Measurements from ENCODE around the gene FAM227A. TPM values are rescaled to one million over a fixed set of nuclear protein-coding genes. Genes with fewer than 3 reads are reported as not detected.

The FAM227A gene
- total and polyA plus RNA-seq, 2 donors (not counting 3 experiments of a cell fraction or from before 2014, with no cell fraction given) = 0.58 to 1.9 TPM

- Histone ChIP-seq H3K9ac (replicated peaks; ENCODE audit: extremely low read depth, insufficient read depth, low read length) (no peak overlapping the region), H3K4me2 (ENCODE audit: insufficient read depth, low read length) (no peak overlapping the region), H3K9me1 (replicated peaks; ENCODE audit: control insufficient read depth, extremely low read depth, insufficient read depth, low read length) (no peaks in the 10 kb centered on the region), H3K27me3 (ENCODE audit: control insufficient read depth in 2 of 2, insufficient read depth in 2 of 2, low read length in 2 of 2) (no peaks in the 10 kb centered on the region), H3K27ac (ENCODE audit: insufficient read depth, low read depth, low read length) (no peak overlapping the region), H2AFZ (ENCODE audit: low read depth, low read length) (peak overlapping the region; percentile 75), H4K20me1 (replicated peaks; ENCODE audit: control insufficient read depth, extremely low read depth, insufficient read depth, low read length) (no peaks in the 10 kb centered on the region), H3K36me3 (ENCODE audit: control insufficient read depth in 2 of 2, extremely low read depth in 1 of 2, insufficient read depth in 2 of 2, low read length in 2 of 2) (no peaks in the 10 kb centered on the region), H3K9me3 (replicated peaks; ENCODE audit: control insufficient read depth, insufficient read depth, low read length) (no peaks in the 10 kb centered on the region), H3K4me1 (ENCODE audit: control insufficient read depth, extremely low read depth, insufficient read depth, low read length) (no peaks in the 10 kb centered on the region), H3K79me2 (ENCODE audit: control insufficient read depth, insufficient read depth, low read length) (no peaks in the 10 kb centered on the region), H3K4me3 (replicated peaks in 1 of 3; ENCODE audit: insufficient read depth in 1 of 3, low read depth in 1 of 3, low read length in 3 of 3) (no peak overlapping the region)
- intact Hi-C loops (cut with micrococcal nuclease) = no loop called here
- no peak for TF ChIP-seq EZH2 (IDR thresholded peaks at IDR 0.05; ENCODE audit: borderline replicate concordance, low read depth, low read length, severe bottlenecking)
- TF ChIP-seq MAX (IDR thresholded peaks at IDR 0.05; ENCODE audit: insufficient read depth, insufficient read length) = no peak
- TF ChIP-seq POLR2A (IDR thresholded peaks at IDR 0.05; ENCODE audit: low read depth, low read length) = no peak
- no peak for TF ChIP-seq GATA2 (IDR thresholded peaks at IDR 0.05; ENCODE audit: insufficient read depth, insufficient read length, low read depth, low read length)
- no TSS peak for BruUV-seq (replicated peaks)
- CTCF ChIA-PET = no interaction called here
- no peak for FAIRE-seq
- POLR2A ChIA-PET = interaction anchor here (0.6 kb wide), 1 partner anchor 396 kb away, joined by 5 read pairs; no protein-coding TSS in a partner anchor
- DNase-seq (ENCODE audit: low read depth, low spot score) = no peak
- dilution Hi-C loops (cut with MboI; ENCODE audit: extremely low pct_ligation_motif_present, low sequenced_read_pairs) = no loop called here
These were observed 124.8 kb downstream of the FAM227A start for GRCh38 chr22:38531251-38531938.

Other genes starting within 250 kb of the FAM227A start
- gene KCNJ4, start 201.2 kb downstream of the FAM227A start, total RNA-seq = not detected in 2 replicates
- not detected in 2 replicates for gene KCNJ4, start 201.2 kb downstream of the FAM227A start, polyA plus RNA-seq
- 28.6 and 40.2 TPM in 2 replicates for gene KDELR3, start 188.3 kb downstream of the FAM227A start, total RNA-seq
- 61.3 and 64.2 TPM in 2 replicates for gene KDELR3, start 188.3 kb downstream of the FAM227A start, polyA plus RNA-seq
- gene DDX17, start 150.1 kb downstream of the FAM227A start, total RNA-seq = 377 and 393 TPM in 2 replicates
- 402 and 454 TPM in 2 replicates for gene DDX17, start 150.1 kb downstream of the FAM227A start, polyA plus RNA-seq
- 0.91 and 1.1 TPM in 2 replicates for gene DMC1, start 86.2 kb downstream of the FAM227A start, total RNA-seq
- 0.22 and 0.24 TPM in 2 replicates for gene DMC1, start 86.2 kb downstream of the FAM227A start, polyA plus RNA-seq
- gene CBY1, start 246 bp upstream of the FAM227A start, total RNA-seq = 34.4 and 37.0 TPM in 2 replicates
- 38.9 and 41.8 TPM in 2 replicates for gene CBY1, start 246 bp upstream of the FAM227A start, polyA plus RNA-seq
- 98.6 and 98.8 TPM in 2 replicates for gene TOMM22, start 25.6 kb upstream of the FAM227A start, total RNA-seq
- 51.8 and 62.3 TPM in 2 replicates for gene TOMM22, start 25.6 kb upstream of the FAM227A start, polyA plus RNA-seq
- gene JOSD1, start 44.6 kb upstream of the FAM227A start, total RNA-seq = 64.9 and 73.1 TPM in 2 replicates
- 57.2 and 61.7 TPM in 2 replicates for gene JOSD1, start 44.6 kb upstream of the FAM227A start, polyA plus RNA-seq
- gene GTPBP1, start 49.6 kb upstream of the FAM227A start, total RNA-seq = 43.9 and 50.3 TPM in 2 replicates
- gene GTPBP1, start 49.6 kb upstream of the FAM227A start, polyA plus RNA-seq = 27.1 and 29.8 TPM in 2 replicates
- gene SUN2, start 99.6 kb upstream of the FAM227A start, total RNA-seq = 133 and 137 TPM in 2 replicates
- 74.2 and 76.7 TPM in 2 replicates for gene SUN2, start 99.6 kb upstream of the FAM227A start, polyA plus RNA-seq
- gene DNAL4, start 137.8 kb upstream of the FAM227A start, total RNA-seq = 12.2 and 12.9 TPM in 2 replicates
- gene DNAL4, start 137.8 kb upstream of the FAM227A start, polyA plus RNA-seq = 22.7 and 24.7 TPM in 2 replicates
- 0.73 and 0.95 TPM in 2 replicates for gene NPTXR, start 187.6 kb upstream of the FAM227A start, total RNA-seq
- 0.37 and 0.43 TPM in 2 replicates for gene NPTXR, start 187.6 kb upstream of the FAM227A start, polyA plus RNA-seq
- 60.9 and 62.6 TPM in 2 replicates for gene CBX6, start 215.8 kb upstream of the FAM227A start, total RNA-seq
- 14.9 and 18.2 TPM in 2 replicates for gene CBX6, start 215.8 kb upstream of the FAM227A start, polyA plus RNA-seq

All from endothelial cell of umbilical vein (primary cell).